ENCODE measurements around the gene TFEC.

GRCh38 chr7:115924411-115924810 is 106.2 kb downstream of the TFEC start:
- TF ChIP-seq CTCF (IDR thresholded peaks at IDR 0.05) (no peak), POLR2AphosphoS5 (IDR thresholded peaks at IDR 0.05; ENCODE audit: insufficient read depth in 1 of 2, low read depth in 1 of 2) (no peak), POLR2A (IDR thresholded peaks at IDR 0.05) (no peak)

Data from vagina (tissue), 2 donors.